HepG2 (cell line): Measurements from ENCODE around the gene SLA2. TPM values are rescaled to one million over a fixed set of nuclear protein-coding genes. Genes with fewer than 3 reads are reported as not detected.
A peak's percentile ranks its signal among the peaks of the same experiment; 100 is the strongest.

Experiments used
- AHR ChIP-seq: IDR thresholded peaks from 2 replicates; pipeline ENCODE4 v1.6.1; 2018; ENCODE audit warnings: missing genetic modification reagents, missing compliant biosample characterization
- CEBPG ChIP-seq: IDR thresholded peaks from 2 replicates; pipeline ENCODE4 v1.6.1; 2016
- GLMP ChIP-seq: sonication (generic); formaldehyde crosslinking; IDR thresholded peaks from 2 replicates; pipeline ENCODE4 v1.9.0; 2021; ENCODE audit warnings: missing genetic modification reagents, mild to moderate bottlenecking, borderline replicate concordance
- HIVEP1 ChIP-seq: sonication (generic); formaldehyde crosslinking; IDR thresholded peaks from 2 replicates; pipeline ENCODE4 v1.4.0; 2020; ENCODE audit warnings: mild to moderate bottlenecking, missing genetic modification reagents
- HMGA1 ChIP-seq: sonication (generic); formaldehyde crosslinking; conservative IDR thresholded peaks from 2 replicates; pipeline ENCODE4 v1.4.0; 2020; ENCODE audit warnings: missing genetic modification reagents
- KLF12 ChIP-seq: sonication (generic); formaldehyde crosslinking; IDR thresholded peaks from 2 replicates; pipeline ENCODE4 v1.4.0; 2020; ENCODE audit warnings: missing genetic modification reagents, borderline replicate concordance
- MIER2 ChIP-seq: IDR thresholded peaks from 2 replicates; pipeline ENCODE4 v1.6.1; 2016; ENCODE audit warnings: missing biosample characterization, missing genetic modification reagents
- PAF1 ChIP-seq: IDR thresholded peaks from 2 replicates; pipeline ENCODE4 v1.6.1; 2016; ENCODE audit warnings: missing genetic modification reagents, missing compliant biosample characterization
- PRDM4 ChIP-seq: sonication (generic); formaldehyde crosslinking; IDR thresholded peaks from 2 replicates; pipeline ENCODE4 v1.9.0; 2021; ENCODE audit warnings: missing genetic modification reagents, borderline replicate concordance
- SMARCE1 ChIP-seq: fragments of 450-650 bp; IDR thresholded peaks from 2 replicates; pipeline ENCODE4 v1.6.1; 2017; ENCODE audit warnings: borderline replicate concordance
- SMYD3 ChIP-seq: sonication (generic); formaldehyde crosslinking; IDR thresholded peaks from 2 replicates; pipeline ENCODE4 v1.8.1; 2023; ENCODE audit warnings: mild to moderate bottlenecking, missing genetic modification reagents
- STAG1 ChIP-seq: sonication (generic); formaldehyde crosslinking; IDR thresholded peaks from 2 replicates; pipeline ENCODE4 v1.4.0; 2020; ENCODE audit warnings: missing genetic modification reagents
- ZEB1 ChIP-seq: IDR thresholded peaks from 2 replicates; pipeline ENCODE4 v1.6.1; 2012; ENCODE audit warnings: mild to moderate bottlenecking, low read depth, inconsistent platforms; ENCODE audit not compliant: insufficient replicate concordance
- ZMAT5 ChIP-seq: sonication (generic); formaldehyde crosslinking; IDR thresholded peaks from 2 replicates; pipeline ENCODE4 v1.5.0; 2020; ENCODE audit warnings: mild to moderate bottlenecking, low read depth, missing genetic modification reagents, borderline replicate concordance
- ZNF12 ChIP-seq: sonication (generic); formaldehyde crosslinking; IDR thresholded peaks from 2 replicates; pipeline ENCODE4 v1.5.0; 2020; ENCODE audit warnings: missing genetic modification reagents
- ZNF207 ChIP-seq: fragments of 450-650 bp; IDR thresholded peaks from 2 replicates; pipeline ENCODE4 v1.6.1; 2016; ENCODE audit warnings: antibody characterized with exemption, borderline replicate concordance
- ZNF431 ChIP-seq: sonication (generic); formaldehyde crosslinking; IDR thresholded peaks from 2 replicates; pipeline ENCODE4 v1.9.0; 2022; ENCODE audit warnings: missing genetic modification reagents, low read depth, mild to moderate bottlenecking, borderline replicate concordance
- ZSCAN22 ChIP-seq: sonication (generic); formaldehyde crosslinking; IDR thresholded peaks from 2 replicates; pipeline ENCODE4 v1.4.0; 2020; ENCODE audit warnings: mild to moderate bottlenecking, missing genetic modification reagents
- ZSCAN29 ChIP-seq: sonication (generic); formaldehyde crosslinking; conservative IDR thresholded peaks from 2 replicates; pipeline ENCODE4 v1.4.0; 2020; ENCODE audit warnings: mild to moderate bottlenecking, missing genetic modification reagents
- polyA plus RNA-seq, 8 experiments: library from polyadenylated mRNA; depleted of rRNA in 3 of 8; stranded (reverse) in 7 of 8; unstranded in 1 of 8; fragments of >200 nt; fragmentation: Illumina TruSeq in 4 of 8; extraction: Trizol in 4 of 8; gene quantifications; 2 replicates each; pipeline versions ENCODE4 v1.2.1 to v1.2.3, GENCODE V29; 2011 to 2016; ENCODE audit warnings: low read depth in 4 of 8, missing spikeins in 1 of 8, mixed read lengths in 1 of 8; ENCODE audit not compliant: insufficient read depth in 1 of 8
- total RNA-seq, 5 experiments: library from RNA; depleted of rRNA; stranded (reverse); fragments of >200 nt; fragmentation: Illumina TruSeq; extraction: Trizol; gene quantifications; 2 replicates each; pipeline ENCODE4 v1.2.3, GENCODE V29; 2016; ENCODE audit warnings: low read depth in 1 of 5
- TF ChIP-seq, protein P1 (sequence below): sonication (generic); formaldehyde crosslinking; IDR thresholded peaks from 2 replicates; pipeline ENCODE4 v1.5.0; 2020; ENCODE audit warnings: missing genetic modification reagents
- TF ChIP-seq, protein P2 (sequence below): sonication (generic); formaldehyde crosslinking; IDR thresholded peaks from 2 replicates; pipeline ENCODE4 v1.4.0; 2020; ENCODE audit warnings: missing genetic modification reagents, borderline replicate concordance

Gene SLA2
- total and polyA plus RNA-seq, 2 of the 13 experiments (the other 11 are each of a cell fraction or from before 2014, with no cell fraction given): 1.6 to 3.6 TPM

- TF ChIP-seq PRDM4 (peak; percentile 63; the same call in 1 of the 2 replicates), STAG1 (CRISPR knock-in tag) (peak; percentile 94), PAF1 (CRISPR knock-in tag) (0 out of 2 replicates have a peak, but pooled peaks have one; percentile 39), AHR (CRISPR knock-in tag) (no peak; the same call in 1 of the 2 replicates), SMYD3 (peak; percentile 71; the same call in 1 of the 2 replicates), ZNF12 (peak; percentile 81; the same call in 1 of the 2 replicates), SMARCE1 (no peak), ZNF207 (no peak), MIER2 (CRISPR knock-in tag) (peak; percentile 89), HIVEP1 (CRISPR knock-in tag) (peak; percentile 85), ZMAT5 (CRISPR knock-in tag) (no peak), GLMP (CRISPR knock-in tag) (no peak), ZSCAN22 (no peak), HMGA1 (no peak), ZSCAN29 (CRISPR knock-in tag) (peak; percentile 54; the same call in 1 of the 2 replicates), ZNF431 (CRISPR knock-in tag) (peak; percentile 96), ZEB1 (no peak), KLF12 (CRISPR knock-in tag) (peak; percentile 88; the same call in 1 of the 2 replicates), CEBPG (CRISPR knock-in tag) (peak; percentile 85)
- TF ChIP-seq, protein P1, sequence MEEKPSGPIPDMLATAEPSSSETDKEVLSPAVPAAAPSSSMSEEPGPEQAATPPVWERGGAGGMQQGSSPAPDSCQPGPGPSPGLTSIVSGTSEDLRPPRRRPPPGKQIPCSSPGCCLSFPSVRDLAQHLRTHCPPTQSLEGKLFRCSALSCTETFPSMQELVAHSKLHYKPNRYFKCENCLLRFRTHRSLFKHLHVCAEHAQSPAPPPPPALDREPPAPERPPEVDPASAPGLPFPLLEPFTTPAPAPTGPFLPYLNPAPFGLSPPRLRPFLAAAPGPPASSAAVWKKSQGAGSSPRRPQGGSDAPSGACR (CRISPR knock-in tag): peak; percentile 98
- TF ChIP-seq, protein P2, sequence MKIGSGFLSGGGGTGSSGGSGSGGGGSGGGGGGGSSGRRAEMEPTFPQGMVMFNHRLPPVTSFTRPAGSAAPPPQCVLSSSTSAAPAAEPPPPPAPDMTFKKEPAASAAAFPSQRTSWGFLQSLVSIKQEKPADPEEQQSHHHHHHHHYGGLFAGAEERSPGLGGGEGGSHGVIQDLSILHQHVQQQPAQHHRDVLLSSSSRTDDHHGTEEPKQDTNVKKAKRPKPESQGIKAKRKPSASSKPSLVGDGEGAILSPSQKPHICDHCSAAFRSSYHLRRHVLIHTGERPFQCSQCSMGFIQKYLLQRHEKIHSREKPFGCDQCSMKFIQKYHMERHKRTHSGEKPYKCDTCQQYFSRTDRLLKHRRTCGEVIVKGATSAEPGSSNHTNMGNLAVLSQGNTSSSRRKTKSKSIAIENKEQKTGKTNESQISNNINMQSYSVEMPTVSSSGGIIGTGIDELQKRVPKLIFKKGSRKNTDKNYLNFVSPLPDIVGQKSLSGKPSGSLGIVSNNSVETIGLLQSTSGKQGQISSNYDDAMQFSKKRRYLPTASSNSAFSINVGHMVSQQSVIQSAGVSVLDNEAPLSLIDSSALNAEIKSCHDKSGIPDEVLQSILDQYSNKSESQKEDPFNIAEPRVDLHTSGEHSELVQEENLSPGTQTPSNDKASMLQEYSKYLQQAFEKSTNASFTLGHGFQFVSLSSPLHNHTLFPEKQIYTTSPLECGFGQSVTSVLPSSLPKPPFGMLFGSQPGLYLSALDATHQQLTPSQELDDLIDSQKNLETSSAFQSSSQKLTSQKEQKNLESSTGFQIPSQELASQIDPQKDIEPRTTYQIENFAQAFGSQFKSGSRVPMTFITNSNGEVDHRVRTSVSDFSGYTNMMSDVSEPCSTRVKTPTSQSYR: peak; percentile 62; the same call in 1 of the 2 replicates
Measured at GRCh38 chr20:36605399-36606157, 40.4 kb downstream of the SLA2 start, which contains the start of gene RAB5IF (continued).
